NCI-H774 (cell line): ENCODE results near the gene PARK7.
"Not testable (repeated sequence)": the region's sequence is repeated elsewhere in the genome, so short reads cannot be mapped to it uniquely, and the experiment has no call there.

Experiments used
- DNase-seq: peaks from one replicate; lab custom pipeline; 2025; lab: John Stamatoyannopoulos, UW

Gene PARK7

GRCh38 chr1:7961216-7962013, at the start of gene PARK7:
Gene PARK7, plus strand, starts transcription at chr1:7961711. Its CDS starts 1,075 bp downstream, at chr1:7962786.
- DNase-seq: peak; percentile 91

DNA sequence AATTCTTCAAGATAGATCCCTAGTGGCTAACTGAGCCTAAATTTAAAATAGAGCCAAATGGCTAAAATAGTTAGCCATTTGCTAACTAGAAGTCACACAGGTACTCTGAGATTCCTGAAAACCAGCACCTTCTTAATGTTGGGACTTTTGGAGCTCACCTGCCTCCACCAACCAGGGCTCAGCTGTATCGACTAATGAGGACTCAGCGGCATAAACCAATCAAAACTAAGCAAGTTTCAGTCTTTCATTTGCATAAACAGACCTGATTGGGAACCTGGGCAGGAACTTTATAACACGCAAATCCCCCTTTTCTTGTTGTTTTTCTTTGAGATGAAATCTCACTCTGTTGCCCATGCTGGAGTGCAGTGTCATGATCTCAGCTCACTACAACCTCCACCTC, 49.4 kb upstream of the PARK7 start:
- DNase-seq: no peak

GRCh38 chr1:7912743-7913557, 48.6 kb upstream of the PARK7 start:
- no peak for DNase-seq

DNA sequence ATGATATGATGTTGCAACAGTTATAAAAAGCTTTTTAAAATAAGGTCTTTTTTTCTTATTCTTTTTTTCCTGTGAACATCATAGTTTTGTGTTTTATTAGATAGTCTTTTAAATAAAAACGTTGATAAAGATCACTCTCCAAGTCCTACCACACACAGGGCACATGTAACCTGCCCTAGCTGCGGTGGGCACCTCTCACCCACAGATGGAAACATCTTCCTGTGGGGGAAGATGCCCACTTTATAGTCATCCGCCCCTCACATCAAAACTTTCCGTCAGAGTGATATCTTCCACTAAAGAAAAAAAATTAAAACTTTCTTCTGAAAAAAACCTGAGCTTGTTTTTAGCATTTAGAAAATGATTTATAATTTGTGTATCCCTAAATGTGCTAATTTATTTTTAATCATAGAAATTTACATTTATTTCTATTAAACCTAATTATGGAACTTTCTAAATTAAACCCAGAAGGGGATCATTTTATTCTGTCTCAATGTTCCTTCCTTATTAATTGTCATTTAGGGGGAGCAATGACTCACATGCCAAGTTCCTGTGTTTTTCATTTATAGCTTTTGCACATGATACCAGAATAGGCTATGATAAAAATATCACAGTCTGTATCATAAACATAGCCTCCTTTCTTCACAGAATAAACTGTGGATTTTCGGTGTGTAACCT, 45.5 kb upstream of the PARK7 start:
- no peak for DNase-seq

GRCh38 chr1:7916501-7916830, 45.0 kb upstream of the PARK7 start:
- no peak for DNase-seq

- not testable (repeated sequence) for DNase-seq
Measured at GRCh38 chr1:7917971-7918370, 43.5 kb upstream of the PARK7 start.

- DNase-seq: no peak
Measured at GRCh38 chr1:7919880-7920279, 41.6 kb upstream of the PARK7 start.

DNA sequence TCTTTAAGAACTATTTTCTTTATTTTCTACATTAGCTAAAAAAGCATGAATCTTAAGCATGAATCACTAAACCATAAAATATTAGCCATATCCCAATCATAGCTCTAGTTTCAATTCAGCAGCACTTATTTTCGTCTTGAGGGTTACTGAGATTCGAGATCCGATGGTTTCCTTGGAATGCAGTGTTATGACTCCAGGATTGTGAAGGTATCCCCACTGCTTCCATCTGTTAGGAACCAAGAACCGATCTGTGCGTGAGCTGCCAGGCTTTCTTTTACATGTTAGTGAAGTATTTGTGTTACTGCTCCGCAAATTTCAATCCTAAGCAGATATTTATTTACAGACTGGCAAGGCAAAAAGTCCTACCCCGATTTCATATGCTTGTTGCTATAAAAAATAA, 39.7 kb upstream of the PARK7 start:
- DNase-seq: no peak

DNA sequence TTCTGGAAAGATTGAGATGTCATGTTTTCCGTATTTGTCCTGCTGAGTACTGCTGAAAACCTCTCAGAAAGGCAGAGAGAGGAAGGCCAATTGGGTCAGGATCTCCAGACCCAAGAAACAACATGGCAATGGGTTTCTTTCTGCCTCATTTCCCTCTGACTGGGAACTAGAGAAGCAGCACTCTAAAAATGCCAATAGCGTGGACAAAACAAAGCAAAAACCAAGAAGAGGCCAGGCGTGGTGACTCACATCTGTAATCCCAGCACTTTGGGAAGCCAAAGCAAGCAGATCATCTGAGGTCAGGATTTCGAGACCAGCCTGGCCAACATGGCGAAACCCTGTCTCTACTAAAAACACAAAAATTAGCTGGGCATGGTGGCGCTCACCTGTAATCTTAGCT, 39.2 kb upstream of the PARK7 start:
- no peak for DNase-seq

DNA sequence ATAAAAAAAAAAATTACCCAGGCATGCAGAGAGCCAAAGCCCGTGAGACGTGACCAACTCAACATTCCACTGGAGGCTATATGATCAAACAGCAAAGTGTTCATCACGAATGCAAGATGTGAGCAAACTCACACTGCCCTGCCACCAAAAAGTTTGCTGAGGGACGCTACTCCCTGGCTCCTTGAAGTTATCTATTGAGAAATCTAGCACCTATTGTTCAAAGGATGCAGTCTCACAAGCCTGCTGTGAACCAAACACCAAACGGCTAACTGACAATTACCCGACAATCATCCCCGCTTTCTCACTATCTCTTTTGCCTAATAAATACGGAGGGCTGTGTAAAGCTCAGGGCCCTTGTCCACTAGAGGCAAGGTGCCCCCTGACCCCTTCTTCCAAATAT, 34.5 kb upstream of the PARK7 start:
- DNase-seq: not testable (repeated sequence)

DNA sequence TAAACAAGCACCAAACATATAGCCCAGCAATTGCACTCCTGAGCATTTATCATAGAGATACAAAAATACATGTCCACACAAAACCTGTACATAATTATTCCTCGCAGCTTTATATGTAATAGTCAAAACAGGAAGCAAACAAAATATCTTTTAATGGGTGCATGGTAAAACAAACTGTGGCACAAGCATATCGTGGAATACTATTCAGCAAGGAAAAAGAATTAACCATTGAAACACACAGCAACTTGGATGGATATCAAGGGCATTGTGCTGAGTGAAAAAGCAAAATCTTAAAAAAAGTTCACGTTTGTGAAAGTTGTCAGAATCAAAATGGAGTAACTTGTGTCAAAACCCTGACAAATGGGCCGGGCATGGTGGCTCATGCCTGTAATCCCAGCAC, 33.3 kb upstream of the PARK7 start:
- DNase-seq: no peak

- DNase-seq: no peak
Measured at GRCh38 chr1:7929637-7930036, 31.9 kb upstream of the PARK7 start.

DNA sequence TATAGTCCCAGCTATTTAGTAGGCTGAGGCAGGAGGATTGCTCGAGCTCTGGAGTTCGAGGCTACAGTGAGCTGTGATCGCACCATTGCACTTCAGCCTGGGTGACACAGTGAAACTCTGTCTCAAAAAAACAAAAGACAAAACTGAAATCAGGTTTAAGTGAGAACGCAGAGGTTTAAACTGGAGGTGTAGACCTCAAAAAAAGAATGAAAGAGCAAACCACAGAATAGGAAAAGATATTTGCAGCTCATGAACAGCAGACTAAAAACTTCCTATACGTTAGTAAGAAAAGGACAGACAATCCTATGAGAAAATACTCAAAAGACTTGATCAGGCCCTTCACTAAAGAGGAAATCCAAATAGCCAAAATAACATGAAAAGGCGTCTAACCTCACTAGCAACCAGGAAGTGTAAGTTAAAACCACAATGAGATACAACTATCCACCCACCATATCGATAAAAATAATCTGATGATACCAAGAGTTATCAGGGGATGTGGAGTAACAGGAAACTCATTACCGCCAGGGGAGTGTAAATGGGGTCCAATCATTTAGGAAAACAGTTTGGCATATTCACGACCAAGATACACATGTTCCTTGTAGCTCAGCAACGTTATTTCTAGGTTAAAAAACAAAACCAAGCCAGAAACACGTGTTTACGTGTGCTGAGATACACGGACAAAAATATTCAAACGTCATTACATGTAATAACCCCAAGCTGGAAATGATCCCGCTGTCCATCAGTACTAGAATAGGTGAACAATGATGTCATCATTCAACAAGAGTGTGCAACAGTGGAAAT, 30.7 kb upstream of the PARK7 start:
- DNase-seq: no peak

- DNase-seq: no peak
Measured at GRCh38 chr1:7931446-7931812, 30.1 kb upstream of the PARK7 start.

- no peak for DNase-seq
Measured at GRCh38 chr1:7932524-7933138, 28.9 kb upstream of the PARK7 start.

DNA sequence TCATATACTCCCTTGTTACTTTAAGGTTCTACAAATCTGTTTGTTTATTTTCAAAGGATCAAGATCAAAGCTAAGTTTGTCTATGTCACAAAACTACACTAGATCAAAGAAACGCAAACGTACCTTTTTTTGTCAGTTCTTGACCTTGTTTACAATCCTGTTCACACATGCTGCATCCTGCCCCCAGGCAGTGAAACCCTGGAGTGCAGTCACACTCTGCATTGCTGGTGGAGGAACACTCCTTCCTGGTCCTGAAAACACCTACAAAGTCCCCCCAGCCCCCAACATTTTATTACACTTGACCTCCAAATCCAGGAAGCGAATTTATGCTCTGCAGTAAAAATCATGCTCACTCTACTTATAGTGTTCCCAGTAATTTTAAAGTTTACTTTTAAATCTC, 23.4 kb upstream of the PARK7 start:
- no peak for DNase-seq

GRCh38 chr1:7940034-7940433, 21.5 kb upstream of the PARK7 start:
- no peak for DNase-seq

GRCh38 chr1:7940745-7941436, 20.6 kb upstream of the PARK7 start, which contains the start of gene TNFRSF9:
Gene TNFRSF9, minus strand, starts transcription at chr1:7940839. Its CDS starts 845 bp downstream, at chr1:7939994.
- no peak for DNase-seq

GRCh38 chr1:7941437-7941793, 20.1 kb upstream of the PARK7 start:
- DNase-seq: no peak

DNA sequence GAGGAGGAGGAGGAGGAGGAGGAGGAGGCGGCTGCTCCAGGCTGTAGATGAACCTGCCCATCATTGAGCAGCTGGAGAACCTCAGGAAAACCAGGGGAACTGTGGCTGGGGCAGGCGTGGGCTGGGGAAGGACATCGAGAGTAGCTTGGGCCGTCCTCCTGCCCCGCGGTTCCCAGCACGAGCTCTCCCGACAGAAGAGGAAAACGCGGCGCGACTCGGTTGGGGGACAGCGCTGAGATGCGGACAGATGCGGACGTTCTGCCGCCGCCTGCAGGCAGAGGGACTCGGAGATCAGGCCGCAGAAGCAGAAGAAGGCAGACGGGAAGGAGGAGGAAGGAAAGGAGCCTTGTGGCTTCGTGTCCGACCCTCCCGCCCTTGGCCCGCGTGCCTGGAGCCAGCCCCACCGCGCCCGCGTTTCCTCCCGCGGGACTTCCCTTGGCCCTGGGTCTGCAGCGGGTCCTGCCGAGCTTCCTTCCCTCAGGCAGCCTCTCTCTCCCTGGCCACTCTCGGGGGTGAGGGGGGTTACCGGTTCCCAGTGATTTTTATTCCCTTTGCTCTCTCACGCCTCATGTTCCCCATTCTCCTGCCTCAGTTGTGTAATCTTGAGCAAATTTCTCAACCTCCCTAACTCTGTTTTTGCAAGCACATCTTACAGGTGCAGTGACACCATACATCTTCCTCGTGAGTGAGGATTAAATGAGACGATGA, 19.1 kb upstream of the PARK7 start:
- no peak for DNase-seq
